ENCODE data around the gene RPH3AL. TPM values are rescaled to one million over a fixed set of nuclear protein-coding genes. Genes with fewer than 3 reads are reported as not detected.

The RPH3AL gene
- total RNA-seq, 2 donors from 2014 or later, result 11.7 to 17.8 TPM

DNA sequence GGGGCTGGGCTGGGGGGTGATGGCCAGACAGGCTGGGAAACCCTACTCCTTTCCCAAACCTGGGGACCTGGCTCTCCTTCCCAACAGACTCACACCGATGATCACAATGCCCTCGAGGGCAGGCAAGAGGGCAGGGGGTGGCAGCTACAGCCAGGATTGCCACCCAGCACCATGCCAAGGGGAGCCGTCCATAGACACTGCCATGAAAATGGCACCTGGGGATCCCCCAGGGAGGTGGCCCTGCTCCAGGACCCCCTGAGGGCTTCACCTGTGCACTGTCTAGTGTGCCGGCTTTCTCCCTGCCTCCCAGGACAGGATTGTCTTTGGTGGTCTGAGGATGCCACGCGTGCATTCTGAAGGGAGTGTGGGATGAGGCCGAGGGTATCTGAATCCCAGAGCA is 24.6 kb downstream of the RPH3AL start:
- 93% methylated on average over 6 of the region's 7 CpGs for WGBS
- intact Hi-C loops (cut with DNase I), result no loop called here
- no peak for DNase-seq (ENCODE audit: low spot score)

DNA sequence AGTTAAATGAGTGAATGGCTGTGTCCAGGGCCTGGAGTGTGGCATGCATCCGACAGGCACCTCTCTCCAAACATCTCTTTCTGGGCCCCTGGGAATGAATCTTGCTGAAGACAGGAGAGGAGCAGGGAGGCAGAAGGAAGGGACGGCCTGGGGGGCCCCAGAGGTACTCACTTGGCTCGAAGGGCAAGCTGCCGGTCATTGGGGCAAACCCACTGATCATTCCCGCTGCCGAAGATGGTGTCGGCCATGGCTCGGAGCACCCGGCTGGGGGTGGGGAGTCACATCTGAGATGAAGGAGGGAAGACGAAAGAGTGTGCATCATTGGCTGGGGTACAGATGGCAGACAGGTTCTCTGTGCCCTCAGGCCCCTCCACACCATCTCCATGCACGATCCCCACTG is 25.3 kb downstream of the RPH3AL start:
- DNase-seq (ENCODE audit: low spot score), result no peak
- Histone ChIP-seq H3K4me3 (no peak overlapping the region), H3K9me3 (no peaks in the 10 kb centered on the region), H3K27me3 (replicated peaks; ENCODE audit: insufficient read depth) (no peaks in the 10 kb centered on the region), H3K27ac (no peak overlapping the region), H3K36me3 (no peaks in the 10 kb centered on the region), H3K4me1 (replicated peaks) (no peaks in the 10 kb centered on the region)
- intact Hi-C loops (cut with DNase I), result no loop called here
- TF ChIP-seq POLR2A (IDR thresholded peaks at IDR 0.05) (no peak), CTCF (IDR thresholded peaks at IDR 0.05) (no peak)
- WGBS, result 97% methylated on average over 11 of the region's 11 CpGs

More for the DNA sequence above, 24.6 kb downstream of the RPH3AL start:
- H3K36me3 ChIP-seq, result no peaks in the 10 kb centered on the region
- no peak for TF ChIP-seq POLR2AphosphoS5 (IDR thresholded peaks at IDR 0.05)
- no peak for TF ChIP-seq CTCF (IDR thresholded peaks at IDR 0.05)
- no peak for TF ChIP-seq POLR2A (IDR thresholded peaks at IDR 0.05)
- H3K27ac ChIP-seq, result no peak overlapping the region
- no peak overlapping the region for H3K4me3 ChIP-seq
- H3K9me3 ChIP-seq, result no peaks in the 10 kb centered on the region
- no peaks in the 10 kb centered on the region for H3K27me3 ChIP-seq (replicated peaks; ENCODE audit: insufficient read depth)
- H3K4me1 ChIP-seq (replicated peaks), result no peaks in the 10 kb centered on the region

DNA sequence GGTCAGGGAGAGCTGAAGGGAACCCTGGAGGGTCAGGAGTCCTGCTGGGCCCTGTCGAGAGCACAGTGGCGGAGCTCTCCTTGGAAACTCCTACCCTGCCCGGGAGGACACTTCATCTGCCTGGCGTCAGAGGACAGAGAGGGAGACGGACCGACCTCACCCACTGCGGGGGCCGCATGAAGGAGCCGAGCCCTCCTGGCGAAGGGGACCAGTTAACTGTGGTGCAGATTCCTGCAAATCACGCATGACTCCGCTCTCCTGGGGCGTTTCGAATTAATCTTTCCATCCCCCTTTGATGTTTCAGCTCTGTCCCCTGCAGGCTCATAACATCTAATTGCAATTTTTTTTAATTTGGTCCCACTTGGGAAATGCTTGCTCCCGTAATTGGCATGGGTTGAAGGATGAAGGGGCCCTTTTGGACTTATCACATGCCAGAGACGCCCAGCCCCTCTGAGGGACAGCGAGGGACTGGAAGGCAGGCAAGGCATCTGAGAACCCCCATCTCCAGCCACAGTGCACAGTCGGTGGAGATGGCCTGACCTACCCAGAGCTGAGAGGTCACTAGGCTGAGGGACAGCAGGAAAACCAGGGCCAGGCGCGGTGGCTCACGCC is 26.5 kb downstream of the RPH3AL start:
- Histone ChIP-seq H3K4me1 (replicated peaks) (no peaks in the 10 kb centered on the region), H3K36me3 (no peaks in the 10 kb centered on the region), H3K27ac (no peak overlapping the region), H3K4me3 (no peak overlapping the region), H3K9me3 (no peaks in the 10 kb centered on the region), H3K27me3 (replicated peaks; ENCODE audit: insufficient read depth) (no peaks in the 10 kb centered on the region)
- intact Hi-C loops (cut with DNase I), result no loop called here
- TF ChIP-seq CTCF (IDR thresholded peaks at IDR 0.05) (no peak), POLR2AphosphoS5 (IDR thresholded peaks at IDR 0.05) (no peak), POLR2A (IDR thresholded peaks at IDR 0.05) (no peak)
- 92% methylated on average over 21 of the region's 21 CpGs for WGBS
- DNase-seq (ENCODE audit: low spot score), result no peak

DNA sequence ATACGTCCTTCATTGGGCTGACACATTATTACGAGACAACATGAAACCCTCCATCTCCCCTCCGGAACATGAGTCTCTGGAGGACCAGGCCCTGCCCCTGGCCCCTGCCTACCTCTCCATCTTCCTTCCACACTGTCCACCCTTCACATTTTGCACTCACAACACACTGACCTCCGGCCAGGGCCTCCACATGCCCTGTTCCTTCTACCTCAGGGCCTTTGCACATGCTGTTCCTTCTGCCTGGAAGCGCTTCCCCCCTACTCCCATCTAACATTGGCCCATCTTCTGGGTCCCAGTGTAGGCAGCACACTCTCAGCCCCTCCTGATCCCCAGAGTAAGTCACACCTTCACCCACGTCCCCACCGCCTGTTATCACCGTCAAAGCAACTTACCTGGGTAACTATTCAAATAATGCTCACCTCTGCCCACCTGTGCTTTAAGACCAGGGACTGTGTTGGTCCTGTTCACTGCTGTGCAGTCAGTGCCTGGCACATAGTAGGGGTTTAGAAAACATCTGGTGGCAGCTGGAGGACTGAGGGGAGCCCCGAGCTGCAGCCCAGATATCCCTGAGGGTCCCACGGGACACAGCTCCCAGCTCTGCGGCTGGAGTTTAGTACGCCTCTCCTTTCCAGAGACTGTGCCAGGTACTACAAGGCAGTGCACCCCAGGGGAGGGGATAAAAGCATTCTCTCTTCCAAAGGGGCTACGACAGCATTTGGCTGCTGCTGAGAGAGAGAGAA is 27.2 kb downstream of the RPH3AL start:
- no peak overlapping the region for H3K4me3 ChIP-seq
- no peak overlapping the region for H3K27ac ChIP-seq
- no peaks in the 10 kb centered on the region for H3K4me1 ChIP-seq (replicated peaks)
- H3K27me3 ChIP-seq (replicated peaks; ENCODE audit: insufficient read depth), result no peaks in the 10 kb centered on the region
- H3K9me3 ChIP-seq, result no peaks in the 10 kb centered on the region
- TF ChIP-seq POLR2AphosphoS5 (IDR thresholded peaks at IDR 0.05), result no peak
- no peak for TF ChIP-seq POLR2A (IDR thresholded peaks at IDR 0.05)
- TF ChIP-seq CTCF (IDR thresholded peaks at IDR 0.05), result no peak
- intact Hi-C loops (cut with DNase I), result no loop called here
- H3K36me3 ChIP-seq, result no peaks in the 10 kb centered on the region
- 95% methylated on average over 13 of the region's 13 CpGs for WGBS
- DNase-seq (ENCODE audit: low spot score), result no peak

All from prostate gland (tissue), 2 donors.